Measurements from ENCODE around the gene NKAIN2. TPM values are rescaled to one million over a fixed set of nuclear protein-coding genes. Genes with fewer than 3 reads are reported as not detected.

The NKAIN2 gene
- total and polyA plus RNA-seq, 12 donors = 0.07 to 3.0 (median 0.28) TPM; not detected in 1

GRCh38 chr6:124123617-124124209 is 320.0 kb downstream of the NKAIN2 start:
- Histone ChIP-seq H3K36me3 (no peaks in the 10 kb centered on the region), H3K9me3 (no peaks in the 10 kb centered on the region), H3K27me3 (no peaks in the 10 kb centered on the region), H3K27ac (no peak overlapping the region), H3K4me3 (no peak overlapping the region), H3K4me1 (no peaks in the 10 kb centered on the region)
- WGBS, 2 donors = 65 to 73% methylated on average over 2 of the region's 2 CpGs
- no peak for TF ChIP-seq CTCF (IDR thresholded peaks at IDR 0.05)
- DNase-seq = no peak
- intact Hi-C loops (cut with DNase I) = loop anchor here in 1 of 10 donors (1.0 kb wide), 1 partner anchor 21 kb away; no protein-coding TSS in a partner anchor
- ATAC-seq = no peak

GRCh38 chr6:124131259-124131658 is 327.6 kb downstream of the NKAIN2 start:
- no peak overlapping the region for H3K4me3 ChIP-seq
- DNase-seq = no peak
- 84 to 88% methylated on average over 4 of the region's 4 CpGs for WGBS, 2 donors
- H3K9me3 ChIP-seq = peaks cover 0 to 28% (median 3%) of the 10 kb centered on the region in 11 donors
- TF ChIP-seq CTCF (IDR thresholded peaks at IDR 0.05) = no peak
- H3K27me3 ChIP-seq = no peaks in the 10 kb centered on the region
- intact Hi-C loops (cut with DNase I) = no loop called here
- no peak for ATAC-seq
- H3K4me1 ChIP-seq = no peaks in the 10 kb centered on the region
- H3K36me3 ChIP-seq = no peaks in the 10 kb centered on the region
- H3K27ac ChIP-seq = no peak overlapping the region

- intact Hi-C loops (cut with DNase I) = no loop called here
- ATAC-seq = no peak
- TF ChIP-seq CTCF (IDR thresholded peaks at IDR 0.05) = no peak
Observed at GRCh38 chr6:124131779-124132178, 328.1 kb downstream of the NKAIN2 start.

GRCh38 chr6:124132256-124132655 is 328.6 kb downstream of the NKAIN2 start:
- H3K4me1 ChIP-seq = no peaks in the 10 kb centered on the region
- H3K27ac ChIP-seq = no peak overlapping the region
- intact Hi-C loops (cut with DNase I) = no loop called here
- DNase-seq (no peak), ATAC-seq (no peak)
- no peak overlapping the region for H3K4me3 ChIP-seq
- H3K27me3 ChIP-seq = no peaks in the 10 kb centered on the region
- no peaks in the 10 kb centered on the region for H3K36me3 ChIP-seq
- 90 to 91% methylated on average over 2 of the region's 2 CpGs for WGBS, 2 donors
- peaks cover 0 to 28% (median 3%) of the 10 kb centered on the region in 11 donors for H3K9me3 ChIP-seq
- no peak for TF ChIP-seq CTCF (IDR thresholded peaks at IDR 0.05)

More at GRCh38 chr6:124131779-124132178, 328.1 kb downstream of the NKAIN2 start:
- no peaks in the 10 kb centered on the region for H3K36me3 ChIP-seq
- H3K4me1 ChIP-seq = no peaks in the 10 kb centered on the region
- H3K27me3 ChIP-seq = no peaks in the 10 kb centered on the region
- no peak for DNase-seq
- no peak overlapping the region for H3K4me3 ChIP-seq
- H3K9me3 ChIP-seq = peaks cover 0 to 28% (median 3%) of the 10 kb centered on the region in 11 donors
- no peak overlapping the region for H3K27ac ChIP-seq

All from heart right ventricle (tissue), 16 donors.